ENCODE data around the gene CLPX. TPM values are rescaled to one million over a fixed set of nuclear protein-coding genes. Genes with fewer than 3 reads are reported as not detected.
A peak's percentile ranks its signal among the peaks of the same experiment; 100 is the strongest.
"Not testable (repeated sequence)": the region's sequence is repeated elsewhere in the genome, so short reads cannot be mapped to it uniquely, and the experiment has no call there.

The CLPX gene
- total RNA-seq, 1 donor from 2014 or later: 58.7 TPM

GRCh38 chr15:65196637-65197336, 11.6 kb upstream of the CLPX start:
- Mint-ChIP-seq H3K9me3 (no peaks in the 10 kb centered on the region), H3K36me3 (no peaks in the 10 kb centered on the region), H3K4me1 (peaks cover 6% of the 10 kb centered on the region), H3K4me3 (no peak overlapping the region), H3K27ac (no peak overlapping the region), H3K27me3 (ENCODE audit: low read depth) (no peaks in the 10 kb centered on the region)
- TF ChIP-seq CTCF (IDR thresholded peaks at IDR 0.05; ENCODE audit: unreplicated experiment): no peak
- DNase-seq (ENCODE audit: low spot score in 2 of 2, unreplicated experiment in 2 of 2): no peak

GRCh38 chr15:65195548-65195923, 10.4 kb upstream of the CLPX start:
- Mint-ChIP-seq H3K4me3 (no peak overlapping the region), H3K27me3 (ENCODE audit: low read depth) (no peaks in the 10 kb centered on the region), H3K9me3 (no peaks in the 10 kb centered on the region), H3K36me3 (no peaks in the 10 kb centered on the region), H3K4me1 (peaks cover 6% of the 10 kb centered on the region), H3K27ac (no peak overlapping the region)
- DNase-seq (ENCODE audit: low spot score in 2 of 2, unreplicated experiment in 2 of 2): no peak
- no peak for TF ChIP-seq CTCF (IDR thresholded peaks at IDR 0.05; ENCODE audit: unreplicated experiment)

- Mint-ChIP-seq H3K4me3 (no peak overlapping the region), H3K27ac (no peak overlapping the region), H3K4me1 (peaks cover 6% of the 10 kb centered on the region), H3K36me3 (no peaks in the 10 kb centered on the region), H3K9me3 (no peaks in the 10 kb centered on the region), H3K27me3 (ENCODE audit: low read depth) (no peaks in the 10 kb centered on the region)
- TF ChIP-seq CTCF (IDR thresholded peaks at IDR 0.05; ENCODE audit: unreplicated experiment): no peak
- no peak for DNase-seq (ENCODE audit: low spot score in 2 of 2, unreplicated experiment in 2 of 2)
Measured at GRCh38 chr15:65194826-65195547, 9.8 kb upstream of the CLPX start.

GRCh38 chr15:65192016-65192415, 6.9 kb upstream of the CLPX start:
- H3K36me3 Mint-ChIP-seq: no peaks in the 10 kb centered on the region
- no peak for TF ChIP-seq CTCF (IDR thresholded peaks at IDR 0.05; ENCODE audit: unreplicated experiment)
- no peak overlapping the region for H3K4me3 Mint-ChIP-seq
- DNase-seq (ENCODE audit: low spot score in 2 of 2, unreplicated experiment in 2 of 2): no peak
- H3K27ac Mint-ChIP-seq: no peak overlapping the region
- H3K27me3 Mint-ChIP-seq (ENCODE audit: low read depth): no peaks in the 10 kb centered on the region
- peaks cover 6% of the 10 kb centered on the region for H3K4me1 Mint-ChIP-seq
- no peaks in the 10 kb centered on the region for H3K9me3 Mint-ChIP-seq

GRCh38 chr15:65189102-65189740, 4.1 kb upstream of the CLPX start:
- no peak overlapping the region for H3K4me3 Mint-ChIP-seq
- no peak for TF ChIP-seq CTCF (IDR thresholded peaks at IDR 0.05; ENCODE audit: unreplicated experiment)
- H3K9me3 Mint-ChIP-seq: no peaks in the 10 kb centered on the region
- peak in 1 of 2 experiments; percentile 40 for DNase-seq (ENCODE audit: low spot score in 2 of 2, unreplicated experiment in 2 of 2)
- peaks cover 5% of the 10 kb centered on the region for H3K4me1 Mint-ChIP-seq
- no peaks in the 10 kb centered on the region for H3K27me3 Mint-ChIP-seq (ENCODE audit: low read depth)
- H3K36me3 Mint-ChIP-seq: no peaks in the 10 kb centered on the region
- no peak overlapping the region for H3K27ac Mint-ChIP-seq

GRCh38 chr15:65188472-65188871, 3.3 kb upstream of the CLPX start:
- peak in 1 of 2 experiments; percentile 19 for DNase-seq (ENCODE audit: low spot score in 2 of 2, unreplicated experiment in 2 of 2)
- not testable (repeated sequence) for H3K27ac Mint-ChIP-seq; H3K36me3 Mint-ChIP-seq; H3K4me3 Mint-ChIP-seq; H3K4me1 Mint-ChIP-seq; H3K27me3 Mint-ChIP-seq (ENCODE audit: low read depth); H3K9me3 Mint-ChIP-seq
